HTERT RPE-1 (cell line): ENCODE data around the gene VAMP5.
"Not testable (repeated sequence)": the region's sequence is repeated elsewhere in the genome, so short reads cannot be mapped to it uniquely, and the experiment has no call there.

Source experiments
- in situ Hi-C: fragments of 300-500 bp; cut with MboI; formaldehyde crosslinking; loops from 4 replicates; pipeline ENCODE4 v1.14.3; 2020; ENCODE audit warnings: low sequenced_read_pairs

Gene VAMP5

GRCh38 chr2:85584354-85584856, at the start of gene VAMP5:
TSS of gene VAMP5 (plus strand) at chr2:85584431. CDS start at chr2:85584491, 60 bp downstream.
- in situ Hi-C loops = no loop called here

- in situ Hi-C loops = no loop called here
Observed at GRCh38 chr2:85534881-85535280, 49.4 kb upstream of the VAMP5 start.

GRCh38 chr2:85536479-85536878, 47.8 kb upstream of the VAMP5 start:
- in situ Hi-C loops = no loop called here

- in situ Hi-C loops = no loop called here
Observed at GRCh38 chr2:85537600-85538506, 46.4 kb upstream of the VAMP5 start.

- in situ Hi-C loops = no loop called here
Observed at GRCh38 chr2:85538507-85539360, 45.5 kb upstream of the VAMP5 start, which contains the start of gene MAT2A. TSS of gene MAT2A (plus strand) at chr2:85539168. CDS start at chr2:85539288, 120 bp downstream.

- in situ Hi-C loops = no loop called here
Observed at GRCh38 chr2:85539361-85540132, 44.7 kb upstream of the VAMP5 start.

- in situ Hi-C loops = no loop called here
Observed at GRCh38 chr2:85540133-85540648, 44.0 kb upstream of the VAMP5 start.

GRCh38 chr2:85541262-85541661, 43.0 kb upstream of the VAMP5 start:
- in situ Hi-C loops = no loop called here

GRCh38 chr2:85541753-85542457, 42.3 kb upstream of the VAMP5 start:
- in situ Hi-C loops = no loop called here

GRCh38 chr2:85542777-85543176, 41.5 kb upstream of the VAMP5 start:
- in situ Hi-C loops = no loop called here

GRCh38 chr2:85544254-85544691, 40.0 kb upstream of the VAMP5 start:
- in situ Hi-C loops = not testable (repeated sequence)

- in situ Hi-C loops = not testable (repeated sequence)
Observed at GRCh38 chr2:85544915-85545779, 39.1 kb upstream of the VAMP5 start.

GRCh38 chr2:85545780-85546240, 38.4 kb upstream of the VAMP5 start:
- in situ Hi-C loops = no loop called here

GRCh38 chr2:85547089-85547858, 37.0 kb upstream of the VAMP5 start:
- in situ Hi-C loops = no loop called here

GRCh38 chr2:85547859-85548607, 36.2 kb upstream of the VAMP5 start:
- in situ Hi-C loops = no loop called here

- in situ Hi-C loops = no loop called here
Observed at GRCh38 chr2:85548608-85548900, 35.7 kb upstream of the VAMP5 start.

- in situ Hi-C loops = no loop called here
Observed at GRCh38 chr2:85549095-85549494, 35.1 kb upstream of the VAMP5 start.
